GM12878 (cell line): Measurements from ENCODE around the gene PRKAG2. TPM values are rescaled to one million over a fixed set of nuclear protein-coding genes. Genes with fewer than 3 reads are reported as not detected.

Source experiments
- ATAC-seq: fragments of 200-7000 bp; cut with Tn5 transposase; 3 replicates; pipeline ENCODE4 v1.9.1; 2020; ENCODE audit warnings: mild to moderate bottlenecking, moderate library complexity
- BruUV-seq: library from RNA; stranded (reverse); fragments of 400-500 nt; replicated peaks from 2 replicates; lab custom pipeline; 2021; lab: Mats Ljungman, UMichigan
- CTCF ChIA-PET: fragments of 300-600 bp; sonication (Branson Sonifier 250); formaldehyde crosslinking; extraction: SDS; loops from one replicate; lab custom pipeline; 2021; ENCODE audit warnings: inconsistent platforms; lab: Yijun Ruan, JAX
- POLR2A ChIA-PET: fragments of 350-600 bp; formaldehyde crosslinking; extraction: SDS; loops from one replicate; lab custom pipeline; 2021; ENCODE audit warnings: inconsistent platforms; lab: Charles Lee
- RAD21 ChIA-PET: fragments of 300-600 bp; sonication (Branson Sonifier 250); formaldehyde crosslinking; loops from one replicate; lab custom pipeline; 2023; ENCODE audit warnings: antibody characterized with exemption; ENCODE audit not compliant: unreplicated experiment; lab: Charles Lee
- SMC1A ChIA-PET: fragments of 300-600 bp; sonication (Branson Sonifier 250); formaldehyde crosslinking; loops from one replicate; lab custom pipeline; 2023; ENCODE audit not compliant: unreplicated experiment, uncharacterized antibody; lab: Charles Lee
- DNase-seq: peaks from one replicate; pipeline ENCODE4 v3.0.0-alpha.2; 2011; ENCODE audit warnings: low read depth, low spot score
- FAIRE-seq: peaks from 3 replicates; lab custom pipeline; 2011; peaks lifted over from hg19 to GRCh38; lab: Jason Lieb, UNC
- H2AFZ ChIP-seq: 2 replicates; pipeline ENCODE4 v1.6.0; 2011; ENCODE audit warnings: low read depth, low read length, control low read depth; ENCODE audit not compliant: control insufficient read depth
- H3K27ac ChIP-seq: 2 replicates; pipeline ENCODE4 v1.5.1; 2011; ENCODE audit warnings: control low read depth; ENCODE audit not compliant: control insufficient read depth, insufficient read depth
- H3K27me3 ChIP-seq, 2 experiments: replicated peaks in 1 of 2; 2 replicates each; pipeline versions ENCODE4 v1.6.0 to v1.6.1; 2011; ENCODE audit warnings: low read length in 1 of 2; ENCODE audit not compliant: control insufficient read depth in 2 of 2, insufficient read depth in 2 of 2
- H3K36me3 ChIP-seq, 2 experiments: 2 replicates each; pipeline ENCODE4 v1.5.1; 2011; ENCODE audit warnings: low read length in 1 of 2; ENCODE audit not compliant: control insufficient read depth in 2 of 2, insufficient read depth in 2 of 2
- H3K4me1 ChIP-seq: 2 replicates; pipeline ENCODE4 v1.6.1; 2011; ENCODE audit warnings: mild to moderate bottlenecking, low read length, moderate library complexity, mixed read lengths; ENCODE audit not compliant: control insufficient read depth, insufficient read depth
- H3K4me2 ChIP-seq: 2 replicates; pipeline ENCODE4 v1.6.0; 2011; ENCODE audit warnings: control low read depth; ENCODE audit not compliant: control insufficient read depth, insufficient read depth
- H3K4me3 ChIP-seq: fragments of 200-600 bp; sonication (generic); 2 replicates; pipeline ENCODE4 v1.5.1; 2016
- H3K79me2 ChIP-seq: 2 replicates; pipeline ENCODE4 v1.6.0; 2011; ENCODE audit warnings: low read length; ENCODE audit not compliant: control insufficient read depth, insufficient read depth
- H3K9ac ChIP-seq: 2 replicates; pipeline ENCODE4 v1.8.0; 2011; ENCODE audit warnings: low read length, control low read depth, mixed read lengths; ENCODE audit not compliant: control insufficient read depth, insufficient read depth
- H3K9me3 ChIP-seq: replicated peaks from 3 replicates; pipeline ENCODE4 v1.5.1; 2011; ENCODE audit warnings: mild to moderate bottlenecking, low read length; ENCODE audit not compliant: control insufficient read depth, insufficient read depth
- H4K20me1 ChIP-seq: 2 replicates; pipeline ENCODE4 v1.6.0; 2011; ENCODE audit not compliant: control insufficient read depth, insufficient read depth
- CREB1 ChIP-seq: IDR thresholded peaks from 2 replicates; pipeline ENCODE4 v1.6.1; 2012; ENCODE audit warnings: low read depth, mild to moderate bottlenecking, inconsistent platforms
- ETV6 ChIP-seq, 2 experiments: fragments of 450-650 bp in 1 of 2; IDR thresholded peaks in 1 of 2; conservative IDR thresholded peaks in 1 of 2; 2 replicates each; pipeline ENCODE4 v1.6.1; 2014; ENCODE audit warnings: antibody characterized with exemption in 1 of 2, borderline replicate concordance in 1 of 2, low read depth in 1 of 2, mild to moderate bottlenecking in 1 of 2, moderate library complexity in 1 of 2
- HDAC6 ChIP-seq: fragments of 200-600 bp; sonication (generic); IDR thresholded peaks from one replicate; pipeline ENCODE4 v1.8.0; 2017; ENCODE audit warnings: antibody characterized with exemption; ENCODE audit not compliant: unreplicated experiment
- NBN ChIP-seq: fragments of 450-650 bp; IDR thresholded peaks from 2 replicates; pipeline ENCODE4 v1.6.1; 2016
- RCOR1 ChIP-seq: conservative IDR thresholded peaks from 2 replicates; pipeline ENCODE4 v1.6.1; 2012; ENCODE audit warnings: low read depth, low read length, improper control_type of control experiment
- SIX5 ChIP-seq: IDR thresholded peaks from 2 replicates; pipeline ENCODE4 v1.6.1; 2011; ENCODE audit warnings: mild to moderate bottlenecking, low read depth, low read length, moderate library complexity; ENCODE audit not compliant: severe bottlenecking
- ZNF274 ChIP-seq: IDR thresholded peaks from one replicate; pipeline ENCODE4 v1.8.0; 2011; ENCODE audit not compliant: insufficient read length, insufficient read depth
- WGBS: methylation state at CpG from one replicate; pipeline ENCODE4 v1.1.6; 2016; ENCODE audit warnings: low lambda C conversion rate; ENCODE audit not compliant: insufficient replicate concordance, insufficient coverage; ENCODE audit errors: missing lambda C conversion rate; 5-methylcytosine and 5-hydroxymethylcytosine counted together
- in situ Hi-C: fragments of 300-500 bp; cut with MboI; formaldehyde crosslinking; loops from 9 replicates; pipeline ENCODE4 v1.14.3; 2018; ENCODE audit warnings: mixed read lengths
- intact Hi-C: fragments of 100-400 bp; cut with micrococcal nuclease; formaldehyde crosslinking; loops from one replicate; pipeline ENCODE4 v1.14.2; 2022; ENCODE audit not compliant: unreplicated experiment
- polyA plus RNA-seq, 11 experiments: library from polyadenylated mRNA; depleted of rRNA in 4 of 11; unstranded in 6 of 11; stranded (reverse) in 5 of 11; fragments of >200 nt; fragmentation: Nextera tagmentation in 4 of 11; fragmentation: Illumina TruSeq in 1 of 11; extraction: Ambion mirVana in 4 of 11; extraction: Trizol in 1 of 11; gene quantifications; 1 replicate in 1 of 11; 2 replicates in 10 of 11; pipeline versions ENCODE4 v1.2.1 to v1.2.3, GENCODE V29; 2011 to 2016; ENCODE audit warnings: inconsistent platforms in 2 of 11, missing spikeins in 2 of 11, low read depth in 1 of 11
- total RNA-seq, 4 experiments: library from RNA; depleted of rRNA in 3 of 4; stranded (reverse); fragments of >200 nt in 3 of 4; fragmentation: Illumina TruSeq in 1 of 4; extraction: Trizol in 1 of 4; gene quantifications; 2 replicates each; pipeline versions ENCODE4 v1.2.1 to v1.2.3, GENCODE V29; 2013 to 2021
- TF ChIP-seq, protein P1 (sequence below): IDR thresholded peaks from 2 replicates; pipeline ENCODE4 v1.6.1; 2012; ENCODE audit warnings: low read length, inconsistent platforms
- TF ChIP-seq, protein P2 (sequence below): fragments of 450-650 bp; formaldehyde crosslinking; IDR thresholded peaks from 2 replicates; pipeline ENCODE4 v1.5.0; 2022; ENCODE audit warnings: mild to moderate bottlenecking, missing genetic modification characterization
- TF ChIP-seq, protein P3 (sequence below): IDR thresholded peaks from 2 replicates; pipeline ENCODE4 v1.6.1; 2012; ENCODE audit warnings: mild to moderate bottlenecking, low read depth, low read length
- TF ChIP-seq, protein P4 (sequence below): IDR thresholded peaks from 2 replicates; pipeline ENCODE4 v1.6.1; 2012; ENCODE audit warnings: improper control_type of control experiment, low read depth, low read length; ENCODE audit not compliant: insufficient replicate concordance

Gene PRKAG2
- total and polyA plus RNA-seq, 10 of the 15 experiments (the other 5 are each of a cell fraction or from before 2014, with no cell fraction given): 3.4 to 8.9 (median 6.8) TPM

DNA sequence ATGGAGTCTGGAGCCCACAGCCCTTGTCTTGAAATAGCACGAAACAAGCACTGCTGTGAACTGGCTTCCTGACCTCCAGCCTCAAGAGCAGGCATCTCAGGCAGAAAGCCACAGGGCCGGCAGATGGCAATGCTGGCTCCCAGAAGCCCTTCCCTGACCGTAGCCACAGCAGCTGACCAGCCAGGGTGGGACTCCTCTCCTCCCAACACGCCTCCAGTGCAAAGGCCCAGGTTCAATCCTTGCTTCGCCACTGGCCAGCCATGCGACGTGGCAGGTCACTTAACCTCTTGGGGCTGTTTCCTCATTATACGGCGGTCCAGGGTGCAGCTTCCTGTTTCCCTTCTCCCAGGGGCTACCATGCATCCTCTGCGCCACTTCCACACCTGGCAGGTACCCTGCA is 12.8 kb downstream of the PRKAG2 start:
- SMC1A ChIA-PET: no interaction called here
- H3K4me3 ChIP-seq: no peak overlapping the region
- no peaks in the 10 kb centered on the region for H3K79me2 ChIP-seq
- H3K9me3 ChIP-seq: no peaks in the 10 kb centered on the region
- no peaks in the 10 kb centered on the region for H3K36me3 ChIP-seq
- no peaks in the 10 kb centered on the region for H3K4me1 ChIP-seq
- in situ Hi-C loops (no loop called here), intact Hi-C loops (no loop called here)
- RAD21 ChIA-PET: no interaction called here
- FAIRE-seq (no peak), DNase-seq (no peak), ATAC-seq (no peak)
- no peak overlapping the region for H2AFZ ChIP-seq
- no peaks in the 10 kb centered on the region for H4K20me1 ChIP-seq
- BruUV-seq: no TSS peak
- no peak overlapping the region for H3K9ac ChIP-seq
- 51% methylated on average over 10 of the region's 10 CpGs for WGBS
- H3K4me2 ChIP-seq: no peak overlapping the region
- CTCF ChIA-PET: no interaction called here
- H3K27me3 ChIP-seq: no peaks in the 10 kb centered on the region
- POLR2A ChIA-PET: no interaction called here
- no peak overlapping the region for H3K27ac ChIP-seq
- no peak for TF ChIP-seq ZNF274
- TF ChIP-seq SIX5: no peak
- TF ChIP-seq CREB1: no peak
- TF ChIP-seq ETV6 (conservative IDR thresholded peaks at IDR 0.05 in 1 of 2, IDR thresholded peaks at IDR 0.05 in 1 of 2; ENCODE audit: borderline replicate concordance in 1 of 2, low read depth in 1 of 2): no peak
- TF ChIP-seq HDAC6: no peak
- TF ChIP-seq, protein P1, sequence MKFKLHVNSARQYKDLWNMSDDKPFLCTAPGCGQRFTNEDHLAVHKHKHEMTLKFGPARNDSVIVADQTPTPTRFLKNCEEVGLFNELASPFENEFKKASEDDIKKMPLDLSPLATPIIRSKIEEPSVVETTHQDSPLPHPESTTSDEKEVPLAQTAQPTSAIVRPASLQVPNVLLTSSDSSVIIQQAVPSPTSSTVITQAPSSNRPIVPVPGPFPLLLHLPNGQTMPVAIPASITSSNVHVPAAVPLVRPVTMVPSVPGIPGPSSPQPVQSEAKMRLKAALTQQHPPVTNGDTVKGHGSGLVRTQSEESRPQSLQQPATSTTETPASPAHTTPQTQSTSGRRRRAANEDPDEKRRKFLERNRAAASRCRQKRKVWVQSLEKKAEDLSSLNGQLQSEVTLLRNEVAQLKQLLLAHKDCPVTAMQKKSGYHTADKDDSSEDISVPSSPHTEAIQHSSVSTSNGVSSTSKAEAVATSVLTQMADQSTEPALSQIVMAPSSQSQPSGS: no peak
- TF ChIP-seq, protein P2, sequence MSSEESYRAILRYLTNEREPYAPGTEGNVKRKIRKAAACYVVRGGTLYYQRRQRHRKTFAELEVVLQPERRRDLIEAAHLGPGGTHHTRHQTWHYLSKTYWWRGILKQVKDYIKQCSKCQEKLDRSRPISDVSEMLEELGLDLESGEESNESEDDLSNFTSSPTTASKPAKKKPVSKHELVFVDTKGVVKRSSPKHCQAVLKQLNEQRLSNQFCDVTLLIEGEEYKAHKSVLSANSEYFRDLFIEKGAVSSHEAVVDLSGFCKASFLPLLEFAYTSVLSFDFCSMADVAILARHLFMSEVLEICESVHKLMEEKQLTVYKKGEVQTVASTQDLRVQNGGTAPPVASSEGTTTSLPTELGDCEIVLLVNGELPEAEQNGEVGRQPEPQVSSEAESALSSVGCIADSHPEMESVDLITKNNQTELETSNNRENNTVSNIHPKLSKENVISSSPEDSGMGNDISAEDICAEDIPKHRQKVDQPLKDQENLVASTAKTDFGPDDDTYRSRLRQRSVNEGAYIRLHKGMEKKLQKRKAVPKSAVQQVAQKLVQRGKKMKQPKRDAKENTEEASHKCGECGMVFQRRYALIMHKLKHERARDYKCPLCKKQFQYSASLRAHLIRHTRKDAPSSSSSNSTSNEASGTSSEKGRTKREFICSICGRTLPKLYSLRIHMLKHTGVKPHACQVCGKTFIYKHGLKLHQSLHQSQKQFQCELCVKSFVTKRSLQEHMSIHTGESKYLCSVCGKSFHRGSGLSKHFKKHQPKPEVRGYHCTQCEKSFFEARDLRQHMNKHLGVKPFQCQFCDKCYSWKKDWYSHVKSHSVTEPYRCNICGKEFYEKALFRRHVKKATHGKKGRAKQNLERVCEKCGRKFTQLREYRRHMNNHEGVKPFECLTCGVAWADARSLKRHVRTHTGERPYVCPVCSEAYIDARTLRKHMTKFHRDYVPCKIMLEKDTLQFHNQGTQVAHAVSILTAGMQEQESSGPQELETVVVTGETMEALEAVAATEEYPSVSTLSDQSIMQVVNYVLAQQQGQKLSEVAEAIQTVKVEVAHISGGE (CRISPR knock-in tag): no peak
- TF ChIP-seq RCOR1: no peak
- TF ChIP-seq, protein P3, sequence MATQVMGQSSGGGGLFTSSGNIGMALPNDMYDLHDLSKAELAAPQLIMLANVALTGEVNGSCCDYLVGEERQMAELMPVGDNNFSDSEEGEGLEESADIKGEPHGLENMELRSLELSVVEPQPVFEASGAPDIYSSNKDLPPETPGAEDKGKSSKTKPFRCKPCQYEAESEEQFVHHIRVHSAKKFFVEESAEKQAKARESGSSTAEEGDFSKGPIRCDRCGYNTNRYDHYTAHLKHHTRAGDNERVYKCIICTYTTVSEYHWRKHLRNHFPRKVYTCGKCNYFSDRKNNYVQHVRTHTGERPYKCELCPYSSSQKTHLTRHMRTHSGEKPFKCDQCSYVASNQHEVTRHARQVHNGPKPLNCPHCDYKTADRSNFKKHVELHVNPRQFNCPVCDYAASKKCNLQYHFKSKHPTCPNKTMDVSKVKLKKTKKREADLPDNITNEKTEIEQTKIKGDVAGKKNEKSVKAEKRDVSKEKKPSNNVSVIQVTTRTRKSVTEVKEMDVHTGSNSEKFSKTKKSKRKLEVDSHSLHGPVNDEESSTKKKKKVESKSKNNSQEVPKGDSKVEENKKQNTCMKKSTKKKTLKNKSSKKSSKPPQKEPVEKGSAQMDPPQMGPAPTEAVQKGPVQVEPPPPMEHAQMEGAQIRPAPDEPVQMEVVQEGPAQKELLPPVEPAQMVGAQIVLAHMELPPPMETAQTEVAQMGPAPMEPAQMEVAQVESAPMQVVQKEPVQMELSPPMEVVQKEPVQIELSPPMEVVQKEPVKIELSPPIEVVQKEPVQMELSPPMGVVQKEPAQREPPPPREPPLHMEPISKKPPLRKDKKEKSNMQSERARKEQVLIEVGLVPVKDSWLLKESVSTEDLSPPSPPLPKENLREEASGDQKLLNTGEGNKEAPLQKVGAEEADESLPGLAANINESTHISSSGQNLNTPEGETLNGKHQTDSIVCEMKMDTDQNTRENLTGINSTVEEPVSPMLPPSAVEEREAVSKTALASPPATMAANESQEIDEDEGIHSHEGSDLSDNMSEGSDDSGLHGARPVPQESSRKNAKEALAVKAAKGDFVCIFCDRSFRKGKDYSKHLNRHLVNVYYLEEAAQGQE: no peak
- TF ChIP-seq, protein P4, sequence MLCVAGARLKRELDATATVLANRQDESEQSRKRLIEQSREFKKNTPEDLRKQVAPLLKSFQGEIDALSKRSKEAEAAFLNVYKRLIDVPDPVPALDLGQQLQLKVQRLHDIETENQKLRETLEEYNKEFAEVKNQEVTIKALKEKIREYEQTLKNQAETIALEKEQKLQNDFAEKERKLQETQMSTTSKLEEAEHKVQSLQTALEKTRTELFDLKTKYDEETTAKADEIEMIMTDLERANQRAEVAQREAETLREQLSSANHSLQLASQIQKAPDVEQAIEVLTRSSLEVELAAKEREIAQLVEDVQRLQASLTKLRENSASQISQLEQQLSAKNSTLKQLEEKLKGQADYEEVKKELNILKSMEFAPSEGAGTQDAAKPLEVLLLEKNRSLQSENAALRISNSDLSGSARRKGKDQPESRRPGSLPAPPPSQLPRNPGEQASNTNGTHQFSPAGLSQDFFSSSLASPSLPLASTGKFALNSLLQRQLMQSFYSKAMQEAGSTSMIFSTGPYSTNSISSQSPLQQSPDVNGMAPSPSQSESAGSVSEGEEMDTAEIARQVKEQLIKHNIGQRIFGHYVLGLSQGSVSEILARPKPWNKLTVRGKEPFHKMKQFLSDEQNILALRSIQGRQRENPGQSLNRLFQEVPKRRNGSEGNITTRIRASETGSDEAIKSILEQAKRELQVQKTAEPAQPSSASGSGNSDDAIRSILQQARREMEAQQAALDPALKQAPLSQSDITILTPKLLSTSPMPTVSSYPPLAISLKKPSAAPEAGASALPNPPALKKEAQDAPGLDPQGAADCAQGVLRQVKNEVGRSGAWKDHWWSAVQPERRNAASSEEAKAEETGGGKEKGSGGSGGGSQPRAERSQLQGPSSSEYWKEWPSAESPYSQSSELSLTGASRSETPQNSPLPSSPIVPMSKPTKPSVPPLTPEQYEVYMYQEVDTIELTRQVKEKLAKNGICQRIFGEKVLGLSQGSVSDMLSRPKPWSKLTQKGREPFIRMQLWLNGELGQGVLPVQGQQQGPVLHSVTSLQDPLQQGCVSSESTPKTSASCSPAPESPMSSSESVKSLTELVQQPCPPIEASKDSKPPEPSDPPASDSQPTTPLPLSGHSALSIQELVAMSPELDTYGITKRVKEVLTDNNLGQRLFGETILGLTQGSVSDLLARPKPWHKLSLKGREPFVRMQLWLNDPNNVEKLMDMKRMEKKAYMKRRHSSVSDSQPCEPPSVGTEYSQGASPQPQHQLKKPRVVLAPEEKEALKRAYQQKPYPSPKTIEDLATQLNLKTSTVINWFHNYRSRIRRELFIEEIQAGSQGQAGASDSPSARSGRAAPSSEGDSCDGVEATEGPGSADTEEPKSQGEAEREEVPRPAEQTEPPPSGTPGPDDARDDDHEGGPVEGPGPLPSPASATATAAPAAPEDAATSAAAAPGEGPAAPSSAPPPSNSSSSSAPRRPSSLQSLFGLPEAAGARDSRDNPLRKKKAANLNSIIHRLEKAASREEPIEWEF: no peak
- no peak for TF ChIP-seq NBN
